ENCODE measurements around the gene MYRIP.
A peak's percentile ranks its signal among the peaks of the same experiment; 100 is the strongest.

The MYRIP gene

DNA sequence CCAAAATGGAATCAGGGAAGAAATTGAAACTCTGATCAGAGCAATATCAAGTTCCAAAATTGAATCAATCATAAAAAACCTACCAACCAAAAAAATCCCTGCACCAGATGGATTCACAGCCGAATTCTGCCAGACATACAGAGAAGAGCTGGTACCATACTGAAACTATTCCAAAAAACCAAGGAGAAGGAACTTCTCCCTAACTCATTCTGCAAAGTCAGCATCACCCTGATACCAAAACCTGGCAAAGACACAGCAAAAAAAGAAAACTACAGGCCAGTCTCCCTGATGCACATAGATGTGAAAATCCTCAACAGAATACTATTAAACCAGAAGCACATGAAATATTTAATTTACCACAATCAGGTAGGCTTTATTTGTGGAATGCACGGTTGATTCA lies 118.1 kb downstream of the MYRIP start:
- DNase-seq (ENCODE audit: low read depth in 2 of 2): no peak
- no peak overlapping the region for H3K4me3 ChIP-seq (replicated peaks in 1 of 2; ENCODE audit: low read depth in 2 of 2, low read length in 2 of 2)
- TF ChIP-seq, protein P1, sequence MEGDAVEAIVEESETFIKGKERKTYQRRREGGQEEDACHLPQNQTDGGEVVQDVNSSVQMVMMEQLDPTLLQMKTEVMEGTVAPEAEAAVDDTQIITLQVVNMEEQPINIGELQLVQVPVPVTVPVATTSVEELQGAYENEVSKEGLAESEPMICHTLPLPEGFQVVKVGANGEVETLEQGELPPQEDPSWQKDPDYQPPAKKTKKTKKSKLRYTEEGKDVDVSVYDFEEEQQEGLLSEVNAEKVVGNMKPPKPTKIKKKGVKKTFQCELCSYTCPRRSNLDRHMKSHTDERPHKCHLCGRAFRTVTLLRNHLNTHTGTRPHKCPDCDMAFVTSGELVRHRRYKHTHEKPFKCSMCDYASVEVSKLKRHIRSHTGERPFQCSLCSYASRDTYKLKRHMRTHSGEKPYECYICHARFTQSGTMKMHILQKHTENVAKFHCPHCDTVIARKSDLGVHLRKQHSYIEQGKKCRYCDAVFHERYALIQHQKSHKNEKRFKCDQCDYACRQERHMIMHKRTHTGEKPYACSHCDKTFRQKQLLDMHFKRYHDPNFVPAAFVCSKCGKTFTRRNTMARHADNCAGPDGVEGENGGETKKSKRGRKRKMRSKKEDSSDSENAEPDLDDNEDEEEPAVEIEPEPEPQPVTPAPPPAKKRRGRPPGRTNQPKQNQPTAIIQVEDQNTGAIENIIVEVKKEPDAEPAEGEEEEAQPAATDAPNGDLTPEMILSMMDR (IDR thresholded peaks at IDR 0.05; ENCODE audit: low read depth, low read length): no peak

GRCh38 chr3:39933986-39934693 lies 124.7 kb downstream of the MYRIP start:
- peak in 1 of 2 donors; percentile 27 for DNase-seq (ENCODE audit: low read depth in 2 of 2)
- no peak overlapping the region for H3K4me3 ChIP-seq (replicated peaks in 1 of 2; ENCODE audit: low read depth in 2 of 2, low read length in 2 of 2)
- TF ChIP-seq, protein P1 (IDR thresholded peaks at IDR 0.05; ENCODE audit: low read depth, low read length): no peak

- no peak overlapping the region for H3K4me3 ChIP-seq (replicated peaks in 1 of 2; ENCODE audit: low read depth in 2 of 2, low read length in 2 of 2)
- TF ChIP-seq, protein P1 (IDR thresholded peaks at IDR 0.05; ENCODE audit: low read depth, low read length): no peak
- no peak for DNase-seq (ENCODE audit: low read depth in 2 of 2)
Observed at GRCh38 chr3:39934696-39935095, 125.3 kb downstream of the MYRIP start.

DNA sequence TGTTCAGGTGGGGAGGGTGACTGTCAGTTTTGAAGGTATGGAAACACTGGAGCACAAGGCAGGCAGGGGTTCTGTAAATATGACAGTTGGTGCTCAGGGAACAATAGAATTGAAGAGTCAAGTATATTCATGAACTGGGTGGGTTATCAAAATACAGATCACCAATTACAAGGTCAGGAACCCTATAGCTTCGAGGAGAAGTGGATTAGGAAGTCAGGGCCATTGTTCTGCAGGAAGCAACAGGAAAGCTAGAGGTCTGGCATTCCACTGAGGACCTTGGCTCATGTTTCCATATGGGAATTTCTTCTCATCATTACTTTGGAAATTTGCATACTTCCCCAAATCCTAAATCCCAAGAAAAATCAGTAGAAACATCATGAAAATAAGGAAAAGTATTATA lies 125.9 kb downstream of the MYRIP start:
- TF ChIP-seq, protein P1 (IDR thresholded peaks at IDR 0.05; ENCODE audit: low read depth, low read length): no peak
- no peak for DNase-seq (ENCODE audit: low read depth in 2 of 2)
- H3K4me3 ChIP-seq (replicated peaks in 1 of 2; ENCODE audit: low read depth in 2 of 2, low read length in 2 of 2): no peak overlapping the region

GRCh38 chr3:39936848-39937247 lies 127.4 kb downstream of the MYRIP start:
- H3K4me3 ChIP-seq (replicated peaks in 1 of 2; ENCODE audit: low read depth in 2 of 2, low read length in 2 of 2): no peak overlapping the region
- TF ChIP-seq, protein P1 (IDR thresholded peaks at IDR 0.05; ENCODE audit: low read depth, low read length): no peak
- DNase-seq (ENCODE audit: low read depth in 2 of 2): no peak

GRCh38 chr3:39937315-39937714 lies 127.9 kb downstream of the MYRIP start:
- no peak for DNase-seq (ENCODE audit: low read depth in 2 of 2)
- H3K4me3 ChIP-seq (replicated peaks in 1 of 2; ENCODE audit: low read depth in 2 of 2, low read length in 2 of 2): no peak overlapping the region
- TF ChIP-seq, protein P1 (IDR thresholded peaks at IDR 0.05; ENCODE audit: low read depth, low read length): no peak

DNA sequence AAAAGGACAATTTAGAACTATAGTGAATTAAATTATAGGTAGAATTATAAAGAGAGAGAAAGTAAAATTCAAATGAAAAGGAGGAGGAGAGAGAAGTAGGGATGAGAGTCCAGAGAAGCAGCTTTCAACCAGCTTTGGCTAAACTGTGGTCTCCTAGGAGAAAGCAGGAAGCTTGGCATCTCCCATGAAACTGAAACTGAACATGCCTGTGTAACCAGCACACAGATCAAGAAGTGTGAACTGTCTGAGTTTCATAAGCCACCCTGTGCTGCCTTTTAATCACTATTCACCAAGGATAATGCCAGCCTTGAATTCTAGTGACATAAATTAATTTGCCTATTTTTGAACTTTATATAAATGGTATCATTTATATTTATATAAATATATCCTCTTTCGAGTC lies 128.5 kb downstream of the MYRIP start:
- DNase-seq (ENCODE audit: low read depth in 2 of 2): peak in 1 of 2 donors; percentile 24
- TF ChIP-seq, protein P1 (IDR thresholded peaks at IDR 0.05; ENCODE audit: low read depth, low read length): no peak

More for the DNA sequence above, 128.5 kb downstream of the MYRIP start:
- H3K4me3 ChIP-seq (replicated peaks in 1 of 2; ENCODE audit: low read depth in 2 of 2, low read length in 2 of 2): no peak overlapping the region

Data from cardiac fibroblast (primary cell).